ENCODE results near the gene ADD3.

ADD3 gene

GRCh38 chr10:110144507-110144906 lies 136.7 kb downstream of the ADD3 start:
- no peak for TF ChIP-seq CTCF (IDR thresholded peaks at IDR 0.05; ENCODE audit: poor library complexity, severe bottlenecking)
- Histone ChIP-seq H3K9me3 (ENCODE audit: severe bottlenecking) (no peaks in the 10 kb centered on the region), H3K27me3 (ENCODE audit: insufficient read depth, poor library complexity, severe bottlenecking) (no peaks in the 10 kb centered on the region), H3K4me1 (ENCODE audit: insufficient read depth, poor library complexity, severe bottlenecking) (peaks cover 6% of the 10 kb centered on the region), H3K36me3 (ENCODE audit: low read depth) (no peaks in the 10 kb centered on the region), H3K27ac (ENCODE audit: poor library complexity, severe bottlenecking) (no peak overlapping the region), H3K4me3 (ENCODE audit: severe bottlenecking) (no peak overlapping the region)
- ATAC-seq (ENCODE audit: low read depth) (no peak), DNase-seq (ENCODE audit: low spot score) (no peak)

GRCh38 chr10:110147961-110148360 lies 140.2 kb downstream of the ADD3 start:
- Histone ChIP-seq H3K36me3 (ENCODE audit: low read depth) (no peaks in the 10 kb centered on the region), H3K4me1 (ENCODE audit: insufficient read depth, poor library complexity, severe bottlenecking) (no peaks in the 10 kb centered on the region), H3K27ac (ENCODE audit: poor library complexity, severe bottlenecking) (no peak overlapping the region), H3K4me3 (ENCODE audit: severe bottlenecking) (no peak overlapping the region), H3K9me3 (ENCODE audit: severe bottlenecking) (no peaks in the 10 kb centered on the region), H3K27me3 (ENCODE audit: insufficient read depth, poor library complexity, severe bottlenecking) (no peaks in the 10 kb centered on the region)
- ATAC-seq (ENCODE audit: low read depth) = no peak
- DNase-seq (ENCODE audit: low spot score) = no peak
- no peak for TF ChIP-seq CTCF (IDR thresholded peaks at IDR 0.05; ENCODE audit: poor library complexity, severe bottlenecking)

GRCh38 chr10:110149259-110149658 lies 141.5 kb downstream of the ADD3 start:
- no peaks in the 10 kb centered on the region for H3K27me3 ChIP-seq (ENCODE audit: insufficient read depth, poor library complexity, severe bottlenecking)
- ATAC-seq (ENCODE audit: low read depth) = no peak

GRCh38 chr10:110150046-110150445 lies 142.3 kb downstream of the ADD3 start:
- no peak overlapping the region for H3K27ac ChIP-seq (ENCODE audit: poor library complexity, severe bottlenecking)
- no peak for TF ChIP-seq CTCF (IDR thresholded peaks at IDR 0.05; ENCODE audit: poor library complexity, severe bottlenecking)
- no peaks in the 10 kb centered on the region for H3K9me3 ChIP-seq (ENCODE audit: severe bottlenecking)
- no peak for DNase-seq (ENCODE audit: low spot score)
- no peaks in the 10 kb centered on the region for H3K27me3 ChIP-seq (ENCODE audit: insufficient read depth, poor library complexity, severe bottlenecking)
- H3K4me1 ChIP-seq (ENCODE audit: insufficient read depth, poor library complexity, severe bottlenecking) = no peaks in the 10 kb centered on the region
- no peaks in the 10 kb centered on the region for H3K36me3 ChIP-seq (ENCODE audit: low read depth)
- no peak for ATAC-seq (ENCODE audit: low read depth)
- H3K4me3 ChIP-seq (ENCODE audit: severe bottlenecking) = no peak overlapping the region

More at GRCh38 chr10:110149259-110149658, 141.5 kb downstream of the ADD3 start:
- Histone ChIP-seq H3K4me3 (ENCODE audit: severe bottlenecking) (no peak overlapping the region), H3K4me1 (ENCODE audit: insufficient read depth, poor library complexity, severe bottlenecking) (no peaks in the 10 kb centered on the region), H3K27ac (ENCODE audit: poor library complexity, severe bottlenecking) (no peak overlapping the region), H3K36me3 (ENCODE audit: low read depth) (no peaks in the 10 kb centered on the region), H3K9me3 (ENCODE audit: severe bottlenecking) (no peaks in the 10 kb centered on the region)
- DNase-seq (ENCODE audit: low spot score) = no peak
- no peak for TF ChIP-seq CTCF (IDR thresholded peaks at IDR 0.05; ENCODE audit: poor library complexity, severe bottlenecking)

- no peaks in the 10 kb centered on the region for H3K27me3 ChIP-seq (ENCODE audit: insufficient read depth, poor library complexity, severe bottlenecking)
- H3K4me3 ChIP-seq (ENCODE audit: severe bottlenecking) = no peak overlapping the region
- DNase-seq (ENCODE audit: low spot score) = no peak
- H3K27ac ChIP-seq (ENCODE audit: poor library complexity, severe bottlenecking) = no peak overlapping the region
- H3K36me3 ChIP-seq (ENCODE audit: low read depth) = no peaks in the 10 kb centered on the region
- TF ChIP-seq CTCF (IDR thresholded peaks at IDR 0.05; ENCODE audit: poor library complexity, severe bottlenecking) = no peak
- H3K4me1 ChIP-seq (ENCODE audit: insufficient read depth, poor library complexity, severe bottlenecking) = no peaks in the 10 kb centered on the region
- no peaks in the 10 kb centered on the region for H3K9me3 ChIP-seq (ENCODE audit: severe bottlenecking)
- ATAC-seq (ENCODE audit: low read depth) = no peak
Observed at GRCh38 chr10:110150981-110151380, 143.2 kb downstream of the ADD3 start.

Data from RWPE2 (cell line).